ENCODE results near the gene RND2. TPM values are rescaled to one million over a fixed set of nuclear protein-coding genes. Genes with fewer than 3 reads are reported as not detected.
A peak's percentile ranks its signal among the peaks of the same experiment; 100 is the strongest.

The RND2 gene
- total and polyA plus RNA-seq, 2 of the 13 experiments (the other 11 are each of a cell fraction or from before 2014, with no cell fraction given), result 0.05 to 0.11 TPM

GRCh38 chr17:43024407-43025289 is at the start of gene RND2 (continued):
- TF ChIP-seq PHF21A (CRISPR knock-in tag; IDR thresholded peaks at IDR 0.05), result 0 out of 2 replicates have a peak, but pooled peaks have one; percentile 25
- TF ChIP-seq YEATS4 (CRISPR knock-in tag; IDR thresholded peaks at IDR 0.05; ENCODE audit: borderline replicate concordance), result no peak
- TF ChIP-seq, protein P1, sequence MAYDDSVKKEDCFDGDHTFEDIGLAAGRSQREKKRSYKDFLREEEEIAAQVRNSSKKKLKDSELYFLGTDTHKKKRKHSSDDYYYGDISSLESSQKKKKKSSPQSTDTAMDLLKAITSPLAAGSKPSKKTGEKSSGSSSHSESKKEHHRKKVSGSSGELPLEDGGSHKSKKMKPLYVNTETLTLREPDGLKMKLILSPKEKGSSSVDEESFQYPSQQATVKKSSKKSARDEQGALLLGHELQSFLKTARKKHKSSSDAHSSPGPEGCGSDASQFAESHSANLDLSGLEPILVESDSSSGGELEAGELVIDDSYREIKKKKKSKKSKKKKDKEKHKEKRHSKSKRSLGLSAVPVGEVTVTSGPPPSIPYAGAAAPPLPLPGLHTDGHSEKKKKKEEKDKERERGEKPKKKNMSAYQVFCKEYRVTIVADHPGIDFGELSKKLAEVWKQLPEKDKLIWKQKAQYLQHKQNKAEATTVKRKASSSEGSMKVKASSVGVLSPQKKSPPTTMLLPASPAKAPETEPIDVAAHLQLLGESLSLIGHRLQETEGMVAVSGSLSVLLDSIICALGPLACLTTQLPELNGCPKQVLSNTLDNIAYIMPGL (CRISPR knock-in tag; IDR thresholded peaks at IDR 0.05; ENCODE audit: borderline replicate concordance in 1 of 2, low read depth in 1 of 2), result peak; percentile 68 to 82; a peak in 2 of 4 replicates
- TF ChIP-seq CENPT (CRISPR knock-in tag; IDR thresholded peaks at IDR 0.05; ENCODE audit: low read depth), result no peak
- no peak for TF ChIP-seq KMT2B (CRISPR knock-in tag; IDR thresholded peaks at IDR 0.05)
- peak; percentile 90 for TF ChIP-seq ATF7 (IDR thresholded peaks at IDR 0.05)
- peak; percentile 96 for TF ChIP-seq ATF7 (CRISPR knock-in tag; IDR thresholded peaks at IDR 0.05)
- TF ChIP-seq ZBTB8A (CRISPR knock-in tag; IDR thresholded peaks at IDR 0.05; ENCODE audit: borderline replicate concordance, low read depth), result no peak
- 0 out of 2 replicates have a peak, but pooled peaks have one; percentile 40 for TF ChIP-seq ISL2 (CRISPR knock-in tag; IDR thresholded peaks at IDR 0.05)
- peak; percentile 76; the same call in 1 of the 2 replicates for TF ChIP-seq JUN (CRISPR knock-in tag; IDR thresholded peaks at IDR 0.05)
- no peak for TF ChIP-seq CHD2 (IDR thresholded peaks at IDR 0.05; ENCODE audit: low read depth, low read length)
- no peak for TF ChIP-seq ZNF543 (CRISPR knock-in tag; IDR thresholded peaks at IDR 0.05)
- no peak for TF ChIP-seq PAWR (CRISPR knock-in tag; IDR thresholded peaks at IDR 0.05; ENCODE audit: borderline replicate concordance)
- TF ChIP-seq KLF16 (CRISPR knock-in tag; IDR thresholded peaks at IDR 0.05), result peak in 1 of 2 experiments; percentile 60; a peak in 1 of 4 replicates
- TF ChIP-seq ZFX (CRISPR knock-in tag; IDR thresholded peaks at IDR 0.05; ENCODE audit: low read depth), result peak; percentile 83
- TF ChIP-seq, protein P2, sequence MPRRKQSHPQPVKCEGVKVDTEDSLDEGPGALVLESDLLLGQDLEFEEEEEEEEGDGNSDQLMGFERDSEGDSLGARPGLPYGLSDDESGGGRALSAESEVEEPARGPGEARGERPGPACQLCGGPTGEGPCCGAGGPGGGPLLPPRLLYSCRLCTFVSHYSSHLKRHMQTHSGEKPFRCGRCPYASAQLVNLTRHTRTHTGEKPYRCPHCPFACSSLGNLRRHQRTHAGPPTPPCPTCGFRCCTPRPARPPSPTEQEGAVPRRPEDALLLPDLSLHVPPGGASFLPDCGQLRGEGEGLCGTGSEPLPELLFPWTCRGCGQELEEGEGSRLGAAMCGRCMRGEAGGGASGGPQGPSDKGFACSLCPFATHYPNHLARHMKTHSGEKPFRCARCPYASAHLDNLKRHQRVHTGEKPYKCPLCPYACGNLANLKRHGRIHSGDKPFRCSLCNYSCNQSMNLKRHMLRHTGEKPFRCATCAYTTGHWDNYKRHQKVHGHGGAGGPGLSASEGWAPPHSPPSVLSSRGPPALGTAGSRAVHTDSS (CRISPR knock-in tag; conservative IDR thresholded peaks at IDR 0.05), result no peak
- TF ChIP-seq HIC2 (CRISPR knock-in tag; IDR thresholded peaks at IDR 0.05; ENCODE audit: low read depth), result no peak
- TF ChIP-seq, protein P3, sequence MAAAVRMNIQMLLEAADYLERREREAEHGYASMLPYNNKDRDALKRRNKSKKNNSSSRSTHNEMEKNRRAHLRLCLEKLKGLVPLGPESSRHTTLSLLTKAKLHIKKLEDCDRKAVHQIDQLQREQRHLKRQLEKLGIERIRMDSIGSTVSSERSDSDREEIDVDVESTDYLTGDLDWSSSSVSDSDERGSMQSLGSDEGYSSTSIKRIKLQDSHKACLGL (CRISPR knock-in tag; IDR thresholded peaks at IDR 0.05), result no peak
- TF ChIP-seq ZNF770 (CRISPR knock-in tag; IDR thresholded peaks at IDR 0.05), result 0 out of 2 replicates have a peak, but pooled peaks have one; percentile 10
- TF ChIP-seq PPARG (CRISPR knock-in tag; conservative IDR thresholded peaks at IDR 0.05), result peak; percentile 67; the same call in 1 of the 2 replicates
- no peak for TF ChIP-seq ZNF672 (CRISPR knock-in tag; IDR thresholded peaks at IDR 0.05)

All from HepG2 (cell line).